ENCODE measurements around the gene COL13A1. TPM values are rescaled to one million over a fixed set of nuclear protein-coding genes. Genes with fewer than 3 reads are reported as not detected.

The COL13A1 gene
- total and polyA plus RNA-seq, 4 donors: 0.17 to 0.47 (median 0.18) TPM

DNA sequence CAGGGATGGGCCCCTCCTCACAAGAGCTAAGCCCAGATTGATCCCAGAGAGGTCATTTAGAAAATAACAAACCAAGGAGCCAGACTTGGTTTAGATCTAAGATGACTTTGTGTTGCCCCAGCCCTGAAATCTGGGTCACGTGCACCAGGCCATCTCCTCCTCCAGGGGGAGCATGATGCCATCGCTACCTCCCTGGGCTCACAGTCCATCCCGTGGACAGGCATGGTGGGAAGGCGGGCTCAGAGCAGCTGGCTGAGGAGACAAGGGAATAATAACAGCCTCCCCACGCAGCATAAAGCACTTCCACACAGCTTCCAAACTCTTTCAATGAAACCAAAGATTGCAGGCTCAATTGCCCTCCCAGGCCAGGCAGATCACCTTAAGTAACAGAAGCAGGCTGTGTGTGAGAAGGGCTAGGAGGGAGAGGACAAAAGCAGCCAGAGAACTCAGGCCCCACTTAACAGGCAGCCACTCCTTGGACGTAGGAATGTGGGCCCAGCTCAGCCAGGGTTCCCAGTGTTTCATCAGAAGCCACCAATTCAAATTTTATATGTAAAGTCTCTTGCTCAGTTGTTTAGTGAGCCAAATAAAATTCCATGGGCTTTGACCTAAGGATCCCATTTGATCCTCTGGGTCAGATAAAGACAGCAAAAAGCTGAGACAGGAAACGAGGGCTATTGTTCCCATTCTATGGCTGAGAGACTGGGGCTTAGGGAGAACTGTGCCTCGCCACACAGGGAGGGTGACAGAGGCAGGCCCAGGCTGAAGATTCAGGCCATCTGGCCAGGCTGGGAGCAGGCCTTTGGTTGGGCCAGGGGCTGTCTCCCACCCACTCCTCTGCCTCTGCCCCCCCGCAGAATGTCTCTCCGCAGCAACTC lies 100.2 kb downstream of the COL13A1 start (continued):
- TF ChIP-seq, protein P1, sequence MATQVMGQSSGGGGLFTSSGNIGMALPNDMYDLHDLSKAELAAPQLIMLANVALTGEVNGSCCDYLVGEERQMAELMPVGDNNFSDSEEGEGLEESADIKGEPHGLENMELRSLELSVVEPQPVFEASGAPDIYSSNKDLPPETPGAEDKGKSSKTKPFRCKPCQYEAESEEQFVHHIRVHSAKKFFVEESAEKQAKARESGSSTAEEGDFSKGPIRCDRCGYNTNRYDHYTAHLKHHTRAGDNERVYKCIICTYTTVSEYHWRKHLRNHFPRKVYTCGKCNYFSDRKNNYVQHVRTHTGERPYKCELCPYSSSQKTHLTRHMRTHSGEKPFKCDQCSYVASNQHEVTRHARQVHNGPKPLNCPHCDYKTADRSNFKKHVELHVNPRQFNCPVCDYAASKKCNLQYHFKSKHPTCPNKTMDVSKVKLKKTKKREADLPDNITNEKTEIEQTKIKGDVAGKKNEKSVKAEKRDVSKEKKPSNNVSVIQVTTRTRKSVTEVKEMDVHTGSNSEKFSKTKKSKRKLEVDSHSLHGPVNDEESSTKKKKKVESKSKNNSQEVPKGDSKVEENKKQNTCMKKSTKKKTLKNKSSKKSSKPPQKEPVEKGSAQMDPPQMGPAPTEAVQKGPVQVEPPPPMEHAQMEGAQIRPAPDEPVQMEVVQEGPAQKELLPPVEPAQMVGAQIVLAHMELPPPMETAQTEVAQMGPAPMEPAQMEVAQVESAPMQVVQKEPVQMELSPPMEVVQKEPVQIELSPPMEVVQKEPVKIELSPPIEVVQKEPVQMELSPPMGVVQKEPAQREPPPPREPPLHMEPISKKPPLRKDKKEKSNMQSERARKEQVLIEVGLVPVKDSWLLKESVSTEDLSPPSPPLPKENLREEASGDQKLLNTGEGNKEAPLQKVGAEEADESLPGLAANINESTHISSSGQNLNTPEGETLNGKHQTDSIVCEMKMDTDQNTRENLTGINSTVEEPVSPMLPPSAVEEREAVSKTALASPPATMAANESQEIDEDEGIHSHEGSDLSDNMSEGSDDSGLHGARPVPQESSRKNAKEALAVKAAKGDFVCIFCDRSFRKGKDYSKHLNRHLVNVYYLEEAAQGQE (IDR thresholded peaks at IDR 0.05): no peak
- TF ChIP-seq HNF4G (IDR thresholded peaks at IDR 0.05) (no peak), RAD21 (IDR thresholded peaks at IDR 0.05) (peak; percentile 65 to 78), YY1 (IDR thresholded peaks at IDR 0.05) (peak; percentile 50)
- TF ChIP-seq, protein P2, sequence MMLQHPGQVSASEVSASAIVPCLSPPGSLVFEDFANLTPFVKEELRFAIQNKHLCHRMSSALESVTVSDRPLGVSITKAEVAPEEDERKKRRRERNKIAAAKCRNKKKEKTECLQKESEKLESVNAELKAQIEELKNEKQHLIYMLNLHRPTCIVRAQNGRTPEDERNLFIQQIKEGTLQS (IDR thresholded peaks at IDR 0.05): no peak
- TF ChIP-seq, protein P3, sequence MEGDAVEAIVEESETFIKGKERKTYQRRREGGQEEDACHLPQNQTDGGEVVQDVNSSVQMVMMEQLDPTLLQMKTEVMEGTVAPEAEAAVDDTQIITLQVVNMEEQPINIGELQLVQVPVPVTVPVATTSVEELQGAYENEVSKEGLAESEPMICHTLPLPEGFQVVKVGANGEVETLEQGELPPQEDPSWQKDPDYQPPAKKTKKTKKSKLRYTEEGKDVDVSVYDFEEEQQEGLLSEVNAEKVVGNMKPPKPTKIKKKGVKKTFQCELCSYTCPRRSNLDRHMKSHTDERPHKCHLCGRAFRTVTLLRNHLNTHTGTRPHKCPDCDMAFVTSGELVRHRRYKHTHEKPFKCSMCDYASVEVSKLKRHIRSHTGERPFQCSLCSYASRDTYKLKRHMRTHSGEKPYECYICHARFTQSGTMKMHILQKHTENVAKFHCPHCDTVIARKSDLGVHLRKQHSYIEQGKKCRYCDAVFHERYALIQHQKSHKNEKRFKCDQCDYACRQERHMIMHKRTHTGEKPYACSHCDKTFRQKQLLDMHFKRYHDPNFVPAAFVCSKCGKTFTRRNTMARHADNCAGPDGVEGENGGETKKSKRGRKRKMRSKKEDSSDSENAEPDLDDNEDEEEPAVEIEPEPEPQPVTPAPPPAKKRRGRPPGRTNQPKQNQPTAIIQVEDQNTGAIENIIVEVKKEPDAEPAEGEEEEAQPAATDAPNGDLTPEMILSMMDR (IDR thresholded peaks at IDR 0.05; ENCODE audit: low read depth, low read length, missing input control): peak; percentile 53

DNA sequence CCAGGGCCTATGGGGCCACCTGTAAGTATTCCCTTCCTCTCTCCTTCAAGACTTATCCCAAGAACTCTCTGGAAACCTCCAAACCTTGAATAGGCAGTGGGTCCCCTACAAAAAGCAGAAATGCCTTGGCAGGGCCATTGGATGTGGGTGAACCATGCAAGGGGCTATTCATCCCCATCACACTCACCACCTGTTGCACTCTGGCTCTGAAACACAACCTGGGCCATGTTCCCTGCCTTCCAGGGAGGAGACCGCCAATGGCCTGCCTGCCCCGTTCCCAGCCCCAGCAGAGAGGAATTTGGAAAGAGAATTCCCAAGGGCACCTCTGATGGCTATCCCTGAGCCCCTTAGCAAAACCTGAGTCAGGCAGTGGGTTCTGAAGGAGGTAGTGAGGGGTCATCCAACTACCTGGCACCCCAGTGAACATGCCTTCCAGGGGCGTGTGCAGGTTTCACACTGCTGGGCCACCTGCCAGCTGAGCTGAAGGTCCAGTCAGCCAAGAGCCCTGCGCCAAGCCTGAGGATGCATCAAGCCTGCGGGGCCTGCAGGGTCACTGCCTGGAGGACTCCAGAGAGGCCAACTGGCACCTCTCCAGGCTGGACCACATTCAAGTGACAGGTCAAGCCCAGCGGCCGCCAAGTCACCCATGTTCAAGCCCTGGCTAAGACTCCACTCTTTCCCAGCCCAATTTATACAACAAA lies 101.3 kb downstream of the COL13A1 start:
- Histone ChIP-seq H3K9me3 (ENCODE audit: control insufficient read depth in 4 of 4, low read length in 3 of 4) (no peaks in the 10 kb centered on the region), H3K4me1 (ENCODE audit: control insufficient read depth in 4 of 4, insufficient read depth in 4 of 4, low read length in 3 of 4) (peaks cover 5 to 34% (median 25%) of the 10 kb centered on the region in 4 donors), H3K27me3 (ENCODE audit: control insufficient read depth in 4 of 4, insufficient read depth in 4 of 4, low read length in 3 of 4) (no peaks in the 10 kb centered on the region), H3K36me3 (ENCODE audit: control insufficient read depth in 4 of 4, insufficient read depth in 3 of 4, low read depth in 1 of 4, low read length in 3 of 4) (no peaks in the 10 kb centered on the region), H3K27ac (ENCODE audit: low read depth in 1 of 2, low read length in 2 of 2) (no peak overlapping the region), H3K9ac (ENCODE audit: low read depth in 1 of 2, low read length in 2 of 2) (no peak overlapping the region), H3K4me3 (ENCODE audit: low read depth in 1 of 3, low read length in 3 of 3) (no peak overlapping the region)
- 42% methylated on average over 7 of the region's 7 CpGs for WGBS
- DNase-seq (ENCODE audit: low spot score): no peak
- TF ChIP-seq RXRA (IDR thresholded peaks at IDR 0.05) (peak; percentile 44 to 73), RAD21 (IDR thresholded peaks at IDR 0.05) (peak in 1 of 2 donors; percentile 13), NR2F2 (IDR thresholded peaks at IDR 0.05) (peak; percentile 51), JUND (IDR thresholded peaks at IDR 0.05) (no peak), GABPA (IDR thresholded peaks at IDR 0.05 in 1 of 2, conservative IDR thresholded peaks at IDR 0.05 in 1 of 2) (no peak), HNF4G (IDR thresholded peaks at IDR 0.05) (no peak), HNF4A (conservative IDR thresholded peaks at IDR 0.05) (peak; percentile 50 to 58), YY1 (IDR thresholded peaks at IDR 0.05) (no peak)
- TF ChIP-seq, protein P1 (IDR thresholded peaks at IDR 0.05): no peak
- TF ChIP-seq, protein P4, sequence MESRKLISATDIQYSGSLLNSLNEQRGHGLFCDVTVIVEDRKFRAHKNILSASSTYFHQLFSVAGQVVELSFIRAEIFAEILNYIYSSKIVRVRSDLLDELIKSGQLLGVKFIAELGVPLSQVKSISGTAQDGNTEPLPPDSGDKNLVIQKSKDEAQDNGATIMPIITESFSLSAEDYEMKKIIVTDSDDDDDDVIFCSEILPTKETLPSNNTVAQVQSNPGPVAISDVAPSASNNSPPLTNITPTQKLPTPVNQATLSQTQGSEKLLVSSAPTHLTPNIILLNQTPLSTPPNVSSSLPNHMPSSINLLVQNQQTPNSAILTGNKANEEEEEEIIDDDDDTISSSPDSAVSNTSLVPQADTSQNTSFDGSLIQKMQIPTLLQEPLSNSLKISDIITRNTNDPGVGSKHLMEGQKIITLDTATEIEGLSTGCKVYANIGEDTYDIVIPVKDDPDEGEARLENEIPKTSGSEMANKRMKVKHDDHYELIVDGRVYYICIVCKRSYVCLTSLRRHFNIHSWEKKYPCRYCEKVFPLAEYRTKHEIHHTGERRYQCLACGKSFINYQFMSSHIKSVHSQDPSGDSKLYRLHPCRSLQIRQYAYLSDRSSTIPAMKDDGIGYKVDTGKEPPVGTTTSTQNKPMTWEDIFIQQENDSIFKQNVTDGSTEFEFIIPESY (IDR thresholded peaks at IDR 0.05): no peak
- TF ChIP-seq, protein P5, sequence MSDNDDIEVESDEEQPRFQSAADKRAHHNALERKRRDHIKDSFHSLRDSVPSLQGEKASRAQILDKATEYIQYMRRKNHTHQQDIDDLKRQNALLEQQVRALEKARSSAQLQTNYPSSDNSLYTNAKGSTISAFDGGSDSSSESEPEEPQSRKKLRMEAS (IDR thresholded peaks at IDR 0.05): no peak
